NK-92 (cell line): ENCODE data around the gene PLEKHA6.
"Not testable (repeated sequence)": the region's sequence is repeated elsewhere in the genome, so short reads cannot be mapped to it uniquely, and the experiment has no call there.

Experiments used
- DNase-seq: peaks from one replicate; lab custom pipeline; 2025; ENCODE audit not compliant: unreplicated experiment; lab: John Stamatoyannopoulos, UW

PLEKHA6 gene

GRCh38 chr1:204317170-204317569 is 42.6 kb downstream of the PLEKHA6 start:
- no peak for DNase-seq

DNA sequence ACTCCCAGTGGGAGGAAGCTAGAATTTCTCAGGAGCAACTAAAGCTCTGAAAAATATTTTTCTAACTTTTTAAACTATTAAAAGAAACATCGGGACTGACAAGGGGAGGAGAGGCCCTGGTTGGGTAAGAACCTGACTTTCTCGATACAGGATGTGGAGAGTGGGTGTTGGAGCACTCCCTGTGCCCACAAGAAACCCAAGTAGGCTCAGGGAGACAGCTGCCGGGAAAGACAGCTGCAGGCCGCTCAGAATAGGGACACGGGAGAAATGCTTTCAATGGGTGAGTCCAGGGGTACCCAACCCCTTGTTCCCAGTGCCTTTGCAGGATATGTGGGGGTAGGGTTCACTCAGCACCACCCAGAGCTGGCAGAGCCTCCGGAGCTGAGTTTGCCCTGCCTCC is 43.6 kb downstream of the PLEKHA6 start:
- DNase-seq: no peak

DNA sequence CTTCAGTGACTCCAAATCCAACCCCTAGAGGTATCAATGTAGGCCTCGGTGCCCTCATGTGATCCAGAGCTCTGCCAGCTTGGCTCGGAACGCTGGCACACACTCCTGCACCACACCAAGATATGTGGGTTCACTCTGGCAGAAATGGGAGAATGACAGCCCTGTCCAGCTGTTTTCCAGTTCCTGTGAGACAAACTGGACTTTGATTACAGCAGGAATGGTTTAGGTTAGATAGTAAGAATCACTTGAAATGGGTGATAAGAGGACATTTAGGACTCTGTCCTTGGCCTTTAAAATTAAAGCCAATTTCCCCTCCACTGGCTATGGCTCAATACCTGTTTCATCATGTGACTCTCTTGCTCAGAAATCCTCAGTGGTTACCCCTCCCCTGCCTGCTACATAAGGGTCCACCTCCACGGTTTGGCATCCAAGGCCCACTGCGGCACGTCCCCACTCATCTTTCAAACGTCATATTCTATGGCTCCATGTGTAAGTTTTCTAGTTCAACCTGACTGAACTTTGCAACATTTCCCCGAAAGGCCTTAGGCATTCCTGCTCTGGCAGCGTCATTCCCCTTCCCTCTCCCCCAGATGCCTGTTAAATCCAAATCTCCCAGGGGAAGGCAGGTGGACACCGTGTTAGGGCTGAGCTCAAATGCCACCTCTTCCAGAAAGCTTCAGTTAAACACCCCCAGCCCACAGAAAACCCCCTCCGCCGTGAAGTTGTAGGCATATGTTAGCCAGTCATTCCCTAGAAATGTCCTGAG is 44.7 kb downstream of the PLEKHA6 start:
- DNase-seq: no peak

DNA sequence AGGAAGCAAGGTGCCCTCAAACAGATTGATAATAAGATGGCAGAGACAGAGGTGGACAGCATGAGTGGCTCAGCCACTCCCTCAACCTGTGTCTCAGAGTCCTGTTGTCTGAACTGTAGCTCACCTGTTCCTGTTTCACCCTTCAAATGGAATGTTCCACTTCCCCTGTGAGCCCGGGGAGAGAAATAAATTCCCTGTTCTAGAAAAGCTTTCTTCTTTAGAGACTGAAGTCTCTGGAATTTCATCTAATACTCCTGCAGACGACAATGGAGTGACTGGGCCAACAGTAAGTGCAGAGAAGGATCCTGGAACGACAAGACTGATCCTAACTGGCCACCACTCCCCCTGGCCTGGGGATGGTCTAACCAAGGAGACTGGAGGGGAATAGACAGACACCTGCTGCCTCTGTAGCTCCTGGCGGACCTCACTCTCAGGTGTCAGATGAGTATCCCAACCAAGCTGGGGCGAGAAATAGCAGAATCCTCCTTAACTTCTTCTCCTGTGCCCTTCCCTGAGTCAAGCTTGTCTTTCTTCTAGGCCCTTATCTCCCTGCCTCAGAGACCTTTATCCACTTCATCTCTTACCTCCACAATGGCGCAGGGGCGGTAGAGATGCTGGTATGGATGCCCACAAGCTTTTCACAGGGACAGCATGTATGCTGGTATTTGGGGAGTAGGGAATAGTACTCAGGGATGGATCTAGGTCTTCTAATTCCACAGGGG is 45.4 kb downstream of the PLEKHA6 start:
- no peak for DNase-seq

DNA sequence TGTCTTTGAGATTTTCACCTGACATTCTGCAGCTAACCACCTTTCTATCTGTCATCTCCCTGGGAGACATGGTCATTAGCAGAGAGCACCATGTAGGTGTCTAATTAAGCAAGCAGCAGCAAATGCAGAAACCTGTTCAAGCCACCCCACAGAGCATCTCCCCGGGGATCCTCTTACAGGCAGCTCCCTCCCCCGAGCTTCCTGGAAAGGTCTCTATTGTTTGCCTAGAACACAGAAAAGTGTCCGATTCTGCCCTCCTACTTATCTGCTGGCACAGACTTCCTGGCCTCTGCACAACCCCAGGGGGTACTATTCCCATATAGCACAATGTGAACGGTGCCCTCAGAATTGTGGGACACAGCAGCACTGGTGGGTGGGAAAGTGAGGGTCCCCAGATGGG is 46.1 kb downstream of the PLEKHA6 start:
- DNase-seq: no peak

GRCh38 chr1:204310970-204311369 is 48.8 kb downstream of the PLEKHA6 start:
- DNase-seq: not testable (repeated sequence)

DNA sequence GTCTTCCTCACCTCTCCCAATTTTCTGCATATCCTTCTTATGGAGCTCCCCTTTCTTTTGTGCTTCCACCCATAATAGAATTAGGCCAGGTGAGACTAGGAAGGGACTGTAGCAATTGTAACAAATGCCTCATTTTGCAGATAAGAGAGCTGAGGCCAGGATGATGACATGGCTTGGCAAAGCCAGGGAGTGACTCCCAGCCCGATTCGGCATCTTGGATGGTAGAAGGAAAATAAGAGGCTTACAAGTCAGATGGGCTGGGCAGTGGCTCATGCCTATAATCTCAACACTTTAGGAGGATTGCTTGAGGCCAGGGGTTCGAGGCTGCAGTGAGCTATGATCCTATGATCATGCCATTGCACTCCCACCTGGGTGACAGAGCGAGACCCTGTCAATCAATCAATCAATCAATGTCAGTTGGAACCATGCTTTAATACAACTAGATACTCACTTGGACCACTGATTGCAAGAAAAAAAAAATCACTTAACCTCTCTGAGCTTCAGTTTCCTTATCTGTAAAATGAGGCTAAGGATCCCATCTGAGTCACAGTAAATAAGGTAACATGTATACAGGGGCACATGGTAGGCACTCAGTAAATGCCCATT is 51.6 kb downstream of the PLEKHA6 start:
- no peak for DNase-seq

DNA sequence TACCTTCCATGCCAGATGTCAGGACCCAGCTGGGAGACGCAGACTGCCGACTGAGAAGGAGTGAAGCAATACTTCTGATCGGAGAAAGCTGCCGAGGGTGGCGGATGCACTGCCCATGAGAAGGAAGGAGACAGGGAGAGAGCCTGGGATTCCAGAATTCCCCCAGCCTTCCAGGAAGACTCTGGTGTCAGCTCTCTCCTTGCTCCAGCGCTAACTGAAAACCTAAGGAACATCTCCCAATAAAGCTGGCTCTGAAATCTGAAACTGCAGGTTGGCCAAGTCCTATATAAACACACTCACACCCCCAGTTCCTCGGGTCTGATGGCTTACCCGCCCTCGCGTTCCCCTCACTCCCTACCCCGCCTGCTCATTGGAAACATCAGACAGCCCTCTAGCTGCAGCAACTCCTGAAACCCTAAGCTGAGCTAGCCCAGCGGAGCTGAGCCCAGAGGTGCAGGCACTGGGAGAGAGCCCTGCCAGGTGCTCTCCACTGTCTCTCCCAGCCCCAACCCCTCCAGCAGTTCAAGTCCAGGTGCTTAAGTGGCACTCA is 52.3 kb downstream of the PLEKHA6 start:
- no peak for DNase-seq

- DNase-seq: no peak
Observed at GRCh38 chr1:204306076-204306475, 53.7 kb downstream of the PLEKHA6 start.

DNA sequence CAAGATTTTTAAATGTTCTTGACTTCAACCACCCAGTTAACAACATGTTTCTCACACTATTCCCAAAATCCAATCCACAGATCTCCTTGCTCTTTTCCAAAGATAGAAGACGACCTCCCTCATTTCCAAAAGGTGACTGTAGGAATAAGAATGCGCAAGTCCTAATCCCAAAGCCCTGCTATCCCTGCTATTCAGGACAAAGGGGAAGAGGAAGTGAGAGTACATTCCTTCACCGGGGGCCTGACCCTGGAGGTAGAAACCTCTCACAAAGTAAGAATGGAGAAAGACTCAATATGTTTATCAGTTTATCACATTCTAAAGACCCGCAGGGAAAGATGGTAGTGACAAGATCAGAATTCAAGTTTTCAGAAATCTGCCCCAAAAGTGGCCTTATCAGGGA is 55.7 kb downstream of the PLEKHA6 start:
- no peak for DNase-seq

GRCh38 chr1:204302769-204303168 is 57.0 kb downstream of the PLEKHA6 start:
- DNase-seq: no peak

- DNase-seq: no peak
Observed at GRCh38 chr1:204301171-204301957, 58.4 kb downstream of the PLEKHA6 start.

DNA sequence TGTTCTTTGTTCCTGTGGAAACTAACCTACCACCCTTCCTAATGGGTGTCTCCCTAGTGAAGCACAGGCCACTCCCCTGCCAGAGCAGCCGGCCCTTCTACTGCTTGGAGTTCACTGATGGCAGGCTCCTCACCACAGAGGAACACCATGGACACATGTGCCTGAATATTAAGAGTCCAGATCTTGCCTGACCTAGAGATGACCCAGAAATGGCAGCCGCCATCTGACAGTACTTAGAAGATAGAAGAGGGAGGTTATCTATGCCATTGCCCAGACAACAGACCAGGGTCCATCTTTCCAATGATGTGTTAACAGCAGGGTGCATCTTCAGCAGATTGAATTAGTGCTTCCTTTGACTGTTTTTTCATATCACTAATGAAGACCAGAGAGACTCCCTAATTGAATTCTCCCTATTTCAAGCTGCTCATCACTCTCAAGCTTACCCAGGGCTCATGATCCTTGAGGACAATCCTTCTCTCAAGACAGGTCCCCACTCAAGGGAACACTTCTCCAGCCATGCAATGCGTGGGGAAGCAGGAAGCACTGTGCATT is 59.8 kb downstream of the PLEKHA6 start:
- DNase-seq: no peak

DNA sequence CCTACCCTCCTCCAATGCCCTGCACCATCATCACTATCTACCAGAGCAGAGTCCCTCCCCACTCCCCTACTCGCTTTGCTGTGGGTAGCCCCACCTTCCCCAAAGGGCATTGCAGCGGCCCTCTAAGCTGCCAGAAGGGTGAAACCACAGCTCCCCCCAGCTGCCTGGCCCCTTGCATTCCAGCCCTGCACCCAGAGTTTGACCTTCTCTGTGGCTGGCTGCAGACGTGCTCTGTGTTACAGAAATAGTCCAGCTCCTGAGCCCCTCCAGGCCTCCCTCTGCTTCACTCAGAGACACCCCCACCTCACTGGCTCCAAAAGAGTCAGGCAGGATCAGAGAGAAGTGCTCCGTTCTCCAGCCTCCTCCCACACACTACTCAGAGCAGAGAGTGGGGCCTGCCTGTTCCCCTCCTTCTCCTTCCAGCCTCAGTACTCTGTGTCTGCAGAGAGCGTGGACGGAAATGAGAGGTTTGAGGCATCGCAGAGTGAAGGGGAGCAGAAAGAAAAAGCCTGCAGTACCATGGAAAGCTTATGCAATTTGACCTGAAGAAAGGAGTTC is 63.2 kb downstream of the PLEKHA6 start:
- DNase-seq: no peak

DNA sequence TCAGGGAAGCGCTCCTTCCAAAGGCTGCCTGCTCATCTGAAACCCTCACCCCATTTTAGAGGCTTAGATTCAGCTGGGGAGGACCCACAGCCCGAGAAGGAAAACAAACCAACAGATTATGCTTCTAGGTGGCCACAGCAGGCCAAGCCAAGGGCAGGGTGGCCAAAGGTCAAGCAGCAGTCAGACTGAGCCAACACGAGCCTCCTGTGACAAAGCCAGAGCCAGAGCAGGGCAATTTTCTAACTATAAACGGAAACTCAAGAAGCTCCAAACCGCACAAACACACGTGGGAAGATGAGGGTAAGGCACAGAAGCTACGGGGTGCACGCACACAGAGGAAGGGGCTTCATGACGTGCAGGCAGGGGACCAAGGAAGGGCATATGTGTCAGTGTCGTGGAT is 64.1 kb downstream of the PLEKHA6 start:
- DNase-seq: no peak

- no peak for DNase-seq
Observed at GRCh38 chr1:204294357-204294756, 65.4 kb downstream of the PLEKHA6 start.

DNA sequence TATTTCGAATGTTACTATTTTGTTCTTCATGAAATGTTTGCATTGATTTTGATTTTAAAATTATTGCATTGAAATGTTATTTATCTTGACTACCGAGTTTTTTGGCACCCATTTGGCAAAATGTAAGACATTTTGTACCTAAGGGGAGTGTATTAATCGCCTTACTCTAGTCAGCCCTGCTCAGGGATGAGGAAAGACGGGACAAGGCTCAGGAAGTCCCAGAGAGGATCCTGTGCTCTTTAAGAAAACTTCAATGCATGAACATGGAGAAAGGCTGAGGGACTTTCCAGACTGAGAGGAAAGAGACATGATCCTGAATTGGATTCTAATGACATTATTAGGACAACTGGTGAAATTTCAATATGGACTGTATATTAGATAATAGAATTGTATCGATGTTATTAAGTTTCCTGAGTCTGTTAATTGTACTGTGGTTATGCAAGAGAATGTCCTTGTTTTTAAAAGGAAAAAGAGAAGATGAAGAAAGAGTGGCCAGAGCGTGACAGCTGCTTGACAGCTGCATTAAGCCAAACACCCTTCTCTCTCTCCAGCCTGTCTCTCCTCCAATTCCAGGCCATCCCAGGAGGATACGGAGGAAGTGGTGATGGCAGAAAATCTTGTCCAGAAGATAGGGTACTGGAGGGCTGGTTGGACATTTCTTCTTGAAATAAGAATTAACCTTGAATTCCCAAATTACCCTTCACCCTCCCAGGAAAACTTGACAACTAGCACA is 66.0 kb downstream of the PLEKHA6 start:
- no peak for DNase-seq

DNA sequence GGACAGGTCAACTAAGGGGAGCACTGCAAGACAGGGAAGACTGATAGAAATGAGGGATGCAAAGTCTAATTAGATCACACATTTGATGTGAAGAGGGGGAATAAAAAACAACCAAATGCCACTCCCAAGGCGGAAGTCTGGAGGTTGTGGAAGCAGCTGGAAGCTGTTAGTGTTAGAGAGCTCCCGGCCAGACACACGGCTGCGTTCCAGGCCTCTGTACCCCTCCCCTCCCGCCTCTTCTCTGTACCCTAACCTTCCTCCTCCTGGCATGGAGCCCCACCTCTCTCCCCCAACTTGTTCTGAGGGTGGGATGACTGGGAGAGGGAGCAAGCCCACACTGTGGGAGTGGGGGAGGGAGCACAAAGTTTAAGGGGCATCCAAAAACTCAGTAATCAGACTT is 67.0 kb downstream of the PLEKHA6 start:
- DNase-seq: no peak

DNA sequence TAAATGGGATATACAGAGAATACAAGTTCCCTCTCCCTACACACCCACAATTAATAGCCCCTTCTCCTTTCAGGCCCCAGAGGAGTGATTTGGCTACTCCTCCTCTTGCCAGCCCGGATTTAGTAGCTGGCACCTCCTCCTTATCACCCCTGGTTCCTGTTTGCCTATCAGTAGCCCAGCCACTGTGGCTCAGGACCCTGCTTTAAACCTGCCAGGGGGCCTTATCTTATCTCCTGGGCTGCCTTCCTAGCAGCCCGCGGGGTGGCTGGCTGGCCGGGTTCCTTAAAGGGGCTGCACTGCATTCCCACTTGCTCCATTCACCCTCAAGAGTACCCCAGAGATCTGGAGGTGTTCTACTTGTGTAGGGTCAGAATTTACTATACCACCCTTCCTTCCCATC is 70.4 kb downstream of the PLEKHA6 start:
- no peak for DNase-seq
